ENCODE results near the gene CYTH4.

Gene CYTH4

GRCh38 chr22:37254209-37254866, 28.0 kb upstream of the CYTH4 start:
- no peaks in the 10 kb centered on the region for H3K36me3 ChIP-seq (ENCODE audit: control insufficient read depth, insufficient read depth, low read length, severe bottlenecking)
- DNase-seq (ENCODE audit: low read depth), result peak; percentile 58
- H3K9ac ChIP-seq (ENCODE audit: low read length), result no peak overlapping the region
- H3K27me3 ChIP-seq (replicated peaks; ENCODE audit: control insufficient read depth, insufficient read depth, low read length), result peaks cover 26% of the 10 kb centered on the region
- H3K4me3 ChIP-seq (ENCODE audit: low read length), result no peak overlapping the region
- H3K9me3 ChIP-seq (ENCODE audit: control insufficient read depth, low read length), result no peaks in the 10 kb centered on the region
- H3K4me1 ChIP-seq (ENCODE audit: control insufficient read depth, insufficient read depth, low read length), result peaks cover 1% of the 10 kb centered on the region

DNA sequence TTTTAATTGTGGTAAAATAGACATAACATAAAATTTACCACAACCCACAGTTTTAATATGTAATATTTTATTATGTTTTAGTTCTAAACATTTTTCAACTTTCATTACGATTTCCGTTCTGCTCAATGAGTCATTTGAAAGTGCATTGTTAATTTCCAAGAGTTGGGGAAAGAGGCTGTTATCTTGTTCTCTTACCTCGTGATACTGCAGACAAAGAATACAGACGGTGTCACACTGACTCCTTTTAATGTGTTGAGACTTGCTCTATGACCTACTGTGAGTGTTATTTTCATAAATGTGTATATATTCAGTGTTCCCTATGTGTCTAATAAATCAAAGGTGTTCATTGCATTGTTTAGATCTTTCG, 27.5 kb upstream of the CYTH4 start:
- no peak for DNase-seq (ENCODE audit: low read depth)
- Histone ChIP-seq H3K27me3 (replicated peaks; ENCODE audit: control insufficient read depth, insufficient read depth, low read length) (peaks cover 31% of the 10 kb centered on the region), H3K4me1 (ENCODE audit: control insufficient read depth, insufficient read depth, low read length) (peaks cover 3% of the 10 kb centered on the region), H3K9ac (ENCODE audit: low read length) (no peak overlapping the region), H3K4me3 (ENCODE audit: low read length) (no peak overlapping the region), H3K9me3 (ENCODE audit: control insufficient read depth, low read length) (no peaks in the 10 kb centered on the region), H3K36me3 (ENCODE audit: control insufficient read depth, insufficient read depth, low read length, severe bottlenecking) (no peaks in the 10 kb centered on the region)

DNA sequence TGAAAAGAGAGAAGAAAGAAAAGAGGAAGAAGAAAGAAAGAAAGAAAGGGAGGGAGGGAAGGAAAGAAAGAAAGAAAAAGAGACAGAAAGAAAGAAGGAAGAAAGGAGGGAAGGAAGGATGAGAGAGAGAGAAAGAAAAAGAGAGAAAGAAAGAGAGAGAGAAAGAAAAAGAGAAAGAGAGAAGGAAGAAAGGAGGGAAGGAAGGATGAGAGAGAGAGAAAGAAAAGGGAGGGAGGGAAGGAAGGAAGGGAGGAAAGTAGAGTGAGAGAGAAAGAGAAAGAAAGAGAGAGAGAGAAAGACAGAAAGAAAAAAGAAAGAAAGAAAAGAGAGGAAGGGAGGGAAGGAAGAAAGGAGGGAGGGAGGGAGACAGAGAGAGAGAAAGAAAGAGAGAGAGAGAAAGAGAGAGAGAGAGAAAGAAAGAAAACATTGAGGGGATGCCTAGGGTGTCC, 26.7 kb upstream of the CYTH4 start:
- peaks cover 3% of the 10 kb centered on the region for H3K4me1 ChIP-seq (ENCODE audit: control insufficient read depth, insufficient read depth, low read length)
- no peak overlapping the region for H3K4me3 ChIP-seq (ENCODE audit: low read length)
- no peaks in the 10 kb centered on the region for H3K36me3 ChIP-seq (ENCODE audit: control insufficient read depth, insufficient read depth, low read length, severe bottlenecking)
- no peak for DNase-seq (ENCODE audit: low read depth)
- peaks cover 39% of the 10 kb centered on the region for H3K27me3 ChIP-seq (replicated peaks; ENCODE audit: control insufficient read depth, insufficient read depth, low read length)
- no peaks in the 10 kb centered on the region for H3K9me3 ChIP-seq (ENCODE audit: control insufficient read depth, low read length)
- no peak overlapping the region for H3K9ac ChIP-seq (ENCODE audit: low read length)

GRCh38 chr22:37256075-37256726, 26.1 kb upstream of the CYTH4 start:
- Histone ChIP-seq H3K4me3 (ENCODE audit: low read length) (no peak overlapping the region), H3K9ac (ENCODE audit: low read length) (no peak overlapping the region), H3K9me3 (ENCODE audit: control insufficient read depth, low read length) (no peaks in the 10 kb centered on the region), H3K27me3 (replicated peaks; ENCODE audit: control insufficient read depth, insufficient read depth, low read length) (peaks cover 40% of the 10 kb centered on the region), H3K36me3 (ENCODE audit: control insufficient read depth, insufficient read depth, low read length, severe bottlenecking) (no peaks in the 10 kb centered on the region), H3K4me1 (ENCODE audit: control insufficient read depth, insufficient read depth, low read length) (peaks cover 3% of the 10 kb centered on the region)
- no peak for DNase-seq (ENCODE audit: low read depth)

DNA sequence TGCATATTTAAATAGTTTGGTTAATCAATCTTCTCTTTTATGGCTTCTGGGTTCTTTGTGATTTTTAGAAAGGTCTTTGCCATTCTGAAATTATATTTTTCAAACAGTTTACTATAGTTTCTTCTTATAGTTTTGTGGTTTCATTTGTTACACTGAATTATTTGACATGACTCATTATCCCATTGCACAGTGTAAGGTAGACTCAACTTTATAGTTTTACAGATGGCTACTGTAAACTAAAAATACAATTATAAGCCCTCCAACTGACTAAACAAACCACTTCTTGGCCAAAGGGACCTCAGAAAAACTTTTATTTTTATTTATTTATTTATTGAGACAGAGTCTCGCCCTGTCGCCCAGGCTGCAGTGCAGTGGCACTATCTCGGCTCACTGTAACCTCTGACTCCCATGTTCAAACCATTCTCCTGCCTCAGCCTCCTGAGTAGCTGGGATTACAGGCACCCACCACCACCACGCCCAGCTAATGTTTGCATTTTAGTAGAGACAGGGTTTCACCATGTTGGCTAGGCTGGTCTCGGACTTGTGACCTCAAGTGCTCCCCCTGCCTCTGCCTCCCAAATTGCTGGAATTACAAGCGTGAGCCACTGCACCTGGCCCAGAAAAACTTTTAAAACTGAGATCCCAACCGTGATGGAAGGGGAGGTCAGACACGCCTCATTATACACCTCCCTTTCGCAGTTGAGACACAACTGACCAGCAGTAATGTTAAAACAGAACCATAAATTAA, 24.1 kb upstream of the CYTH4 start:
- H3K36me3 ChIP-seq (ENCODE audit: control insufficient read depth, insufficient read depth, low read length, severe bottlenecking), result no peaks in the 10 kb centered on the region
- H3K4me3 ChIP-seq (ENCODE audit: low read length), result no peak overlapping the region
- peaks cover 3% of the 10 kb centered on the region for H3K4me1 ChIP-seq (ENCODE audit: control insufficient read depth, insufficient read depth, low read length)
- no peak for DNase-seq (ENCODE audit: low read depth)
- peaks cover 49% of the 10 kb centered on the region for H3K27me3 ChIP-seq (replicated peaks; ENCODE audit: control insufficient read depth, insufficient read depth, low read length)
- no peaks in the 10 kb centered on the region for H3K9me3 ChIP-seq (ENCODE audit: control insufficient read depth, low read length)
- no peak overlapping the region for H3K9ac ChIP-seq (ENCODE audit: low read length)

- Histone ChIP-seq H3K36me3 (ENCODE audit: control insufficient read depth, insufficient read depth, low read length, severe bottlenecking) (no peaks in the 10 kb centered on the region), H3K9me3 (ENCODE audit: control insufficient read depth, low read length) (peaks cover 6% of the 10 kb centered on the region), H3K27me3 (replicated peaks; ENCODE audit: control insufficient read depth, insufficient read depth, low read length) (peaks cover 49% of the 10 kb centered on the region), H3K4me1 (ENCODE audit: control insufficient read depth, insufficient read depth, low read length) (peaks cover 3% of the 10 kb centered on the region), H3K9ac (ENCODE audit: low read length) (no peak overlapping the region), H3K4me3 (ENCODE audit: low read length) (no peak overlapping the region)
- no peak for DNase-seq (ENCODE audit: low read depth)
These were observed 23.4 kb upstream of the CYTH4 start for GRCh38 chr22:37258753-37259401.

- Histone ChIP-seq H3K4me3 (ENCODE audit: low read length) (peak overlapping the region; percentile 48), H3K27me3 (replicated peaks; ENCODE audit: control insufficient read depth, insufficient read depth, low read length) (peaks cover 49% of the 10 kb centered on the region), H3K4me1 (ENCODE audit: control insufficient read depth, insufficient read depth, low read length) (peaks cover 3% of the 10 kb centered on the region), H3K36me3 (ENCODE audit: control insufficient read depth, insufficient read depth, low read length, severe bottlenecking) (no peaks in the 10 kb centered on the region), H3K9me3 (ENCODE audit: control insufficient read depth, low read length) (peaks cover 13% of the 10 kb centered on the region), H3K9ac (ENCODE audit: low read length) (peak overlapping the region; percentile 22)
- peak; percentile 72 for DNase-seq (ENCODE audit: low read depth)
These were observed 22.7 kb upstream of the CYTH4 start for GRCh38 chr22:37259540-37260029.

DNA sequence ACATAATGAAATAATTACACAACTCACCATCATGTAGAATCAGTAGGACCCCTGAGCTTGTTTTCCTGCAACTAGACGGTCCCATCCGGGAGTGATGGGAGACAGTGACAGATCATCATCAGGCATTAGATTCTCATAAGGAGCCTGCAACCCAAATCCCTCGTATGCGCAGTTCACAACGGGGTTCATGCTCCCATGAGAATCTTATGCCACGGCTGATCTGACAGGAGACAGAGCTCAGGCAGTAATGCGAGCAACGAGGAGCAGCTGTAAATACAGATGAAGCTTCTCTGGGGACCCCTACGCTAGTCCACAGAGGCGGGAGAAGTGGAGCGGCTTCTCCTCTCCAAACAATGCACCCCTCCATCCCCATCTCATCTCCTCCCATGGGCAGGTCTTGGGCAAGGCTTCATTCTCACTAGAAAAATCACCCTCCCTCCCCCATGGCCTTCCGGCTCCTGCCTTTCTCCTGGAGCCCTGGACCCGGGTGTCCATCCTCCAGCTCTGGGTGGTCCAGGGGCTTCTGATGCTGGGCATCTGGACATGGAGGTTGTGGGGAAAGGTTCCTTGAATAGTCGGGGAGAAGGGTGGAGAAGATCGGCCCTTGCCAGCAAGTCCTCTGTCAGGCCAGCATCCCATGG, 22.0 kb upstream of the CYTH4 start:
- Histone ChIP-seq H3K4me3 (ENCODE audit: low read length) (no peak overlapping the region), H3K9ac (ENCODE audit: low read length) (no peak overlapping the region), H3K4me1 (ENCODE audit: control insufficient read depth, insufficient read depth, low read length) (peaks cover 3% of the 10 kb centered on the region), H3K36me3 (ENCODE audit: control insufficient read depth, insufficient read depth, low read length, severe bottlenecking) (no peaks in the 10 kb centered on the region), H3K9me3 (ENCODE audit: control insufficient read depth, low read length) (peaks cover 17% of the 10 kb centered on the region), H3K27me3 (replicated peaks; ENCODE audit: control insufficient read depth, insufficient read depth, low read length) (peaks cover 49% of the 10 kb centered on the region)
- DNase-seq (ENCODE audit: low read depth), result no peak

- Histone ChIP-seq H3K4me3 (ENCODE audit: low read length) (no peak overlapping the region), H3K4me1 (ENCODE audit: control insufficient read depth, insufficient read depth, low read length) (peaks cover 3% of the 10 kb centered on the region), H3K9me3 (ENCODE audit: control insufficient read depth, low read length) (peaks cover 17% of the 10 kb centered on the region), H3K36me3 (ENCODE audit: control insufficient read depth, insufficient read depth, low read length, severe bottlenecking) (no peaks in the 10 kb centered on the region), H3K9ac (ENCODE audit: low read length) (no peak overlapping the region), H3K27me3 (replicated peaks; ENCODE audit: control insufficient read depth, insufficient read depth, low read length) (peaks cover 44% of the 10 kb centered on the region)
- DNase-seq (ENCODE audit: low read depth), result peak; percentile 81
These were observed 21.4 kb upstream of the CYTH4 start for GRCh38 chr22:37260901-37261336.

- H3K9me3 ChIP-seq (ENCODE audit: control insufficient read depth, low read length), result peaks cover 17% of the 10 kb centered on the region
- DNase-seq (ENCODE audit: low read depth), result no peak
- no peak overlapping the region for H3K9ac ChIP-seq (ENCODE audit: low read length)
- H3K4me1 ChIP-seq (ENCODE audit: control insufficient read depth, insufficient read depth, low read length), result peaks cover 6% of the 10 kb centered on the region
- peaks cover 30% of the 10 kb centered on the region for H3K27me3 ChIP-seq (replicated peaks; ENCODE audit: control insufficient read depth, insufficient read depth, low read length)
- H3K4me3 ChIP-seq (ENCODE audit: low read length), result no peak overlapping the region
- H3K36me3 ChIP-seq (ENCODE audit: control insufficient read depth, insufficient read depth, low read length, severe bottlenecking), result no peaks in the 10 kb centered on the region
These were observed 20.0 kb upstream of the CYTH4 start for GRCh38 chr22:37262346-37262745.

All from adipocyte (in vitro differentiated cells).